Sigmoid colon (tissue), 7 donors: ENCODE data around the gene LMNTD2. TPM values are rescaled to one million over a fixed set of nuclear protein-coding genes. Genes with fewer than 3 reads are reported as not detected.

Experiments
- DNase-seq: peaks from one replicate; pipeline ENCODE4 v3.0.0-alpha.2; 2019
- H3K27ac ChIP-seq, 4 donors: fragments of 200-600 bp; sonication (generic); one replicate each; pipeline ENCODE4 v1.5.1; 2016 to 2019; ENCODE audit warnings: mild to moderate bottlenecking in 1 of 4
- H3K27me3 ChIP-seq, 3 donors: fragments of 200-600 bp; sonication (generic); one replicate each; pipeline ENCODE4 v1.5.1; 2019; ENCODE audit warnings: mild to moderate bottlenecking in 1 of 3
- H3K36me3 ChIP-seq, 4 donors: fragments of 200-600 bp; sonication (generic); one replicate each; pipeline ENCODE4 v1.5.1; 2016 to 2019
- H3K4me1 ChIP-seq, 4 donors: fragments of 200-600 bp; sonication (generic); one replicate each; pipeline ENCODE4 v1.5.1; 2017 to 2019
- H3K4me3 ChIP-seq, 4 donors: fragments of 200-600 bp; sonication (generic); one replicate each; pipeline ENCODE4 v1.5.1; 2017 to 2019; ENCODE audit warnings: mild to moderate bottlenecking in 2 of 4, moderate library complexity in 1 of 4
- H3K9me3 ChIP-seq, 4 donors: fragments of 200-600 bp in 3 of 4; sonication (generic) in 3 of 4; one replicate each; pipeline versions ENCODE4 v1.5.1 to v1.6.1; 2013 to 2019
- CTCF ChIP-seq, 4 experiments: fragments of 450-650 bp in 3 of 4; fragments of 200-600 bp in 1 of 4; IDR thresholded peaks; one replicate each; pipeline ENCODE4 v1.5.1; 2016 to 2019; ENCODE audit warnings: antibody characterized with exemption in 4 of 4, mild to moderate bottlenecking in 3 of 4, moderate library complexity in 2 of 4
- EP300 ChIP-seq, 4 donors: sonication (generic); formaldehyde crosslinking; IDR thresholded peaks; one replicate each; pipeline ENCODE4 v1.6.1; 2017; ENCODE audit warnings: antibody characterized with exemption in 4 of 4
- POLR2A ChIP-seq, 2 donors: fragments of 450-650 bp; IDR thresholded peaks; one replicate each; pipeline ENCODE4 v1.6.1; 2016; ENCODE audit warnings: antibody characterized with exemption in 2 of 2, mild to moderate bottlenecking in 2 of 2, moderate library complexity in 2 of 2
- POLR2AphosphoS5 ChIP-seq, 4 donors: sonication (generic); formaldehyde crosslinking; IDR thresholded peaks; one replicate each; pipeline ENCODE4 v1.6.1; 2017; ENCODE audit warnings: antibody characterized with exemption in 4 of 4
- WGBS, 2 donors: extraction: QIAGEN DNeasy Blood & Tissue Kit; methylation state at CpG; one replicate each; pipeline ENCODE4 v1.1.7; 2013; 5-methylcytosine and 5-hydroxymethylcytosine counted together
- intact Hi-C: fragments of 100-400 bp; cut with DNase I; formaldehyde crosslinking; loops from one replicate; pipeline ENCODE4 v1.15.1; 2023
- polyA plus RNA-seq, 3 donors: library from polyadenylated mRNA; stranded (reverse); fragments of 200-250 nt; gene quantifications; one replicate each; pipeline ENCODE4 v1.2.3, GENCODE V29; 2013
- total RNA-seq, 4 donors: library from RNA; depleted of rRNA; stranded (reverse); fragments of >200 nt; gene quantifications; one replicate each; pipeline ENCODE4 v1.1.0, GENCODE V29; 2016
- donor health status: healthy with polysubstance abuse.
- donor health status: Bipolar disorder and iron deficiency.
- donor health status: healthy.

Gene LMNTD2
- total and polyA plus RNA-seq, 7 donors: 0.66 to 6.3 (median 1.3) TPM; not detected in 1

- 18 to 39% methylated on average over 36 of the region's 36 CpGs for WGBS, 2 donors
- intact Hi-C loops: loop anchor here (2.0 kb wide), 1 partner anchor 63 kb away; the partner anchor contains the start of gene RNH1
- peak overlapping the region; percentile 56 to 78 (median 62) for H3K4me3 ChIP-seq
Measured at GRCh38 chr11:569158-569885, 8.8 kb upstream of the LMNTD2 start.

GRCh38 chr11:568306-569157 is 8.0 kb upstream of the LMNTD2 start:
- peak overlapping the region; percentile 68 to 87 (median 76) for H3K27ac ChIP-seq
- no peak for TF ChIP-seq EP300 (IDR thresholded peaks at IDR 0.05)
- TF ChIP-seq POLR2AphosphoS5 (IDR thresholded peaks at IDR 0.05): peak in 3 of 4 donors; percentile 6 to 60 (median 57)
- no peaks in the 10 kb centered on the region for H3K36me3 ChIP-seq
- peak; percentile 96 for DNase-seq
- peaks cover 0 to 16% (median 14%) of the 10 kb centered on the region in 4 donors for H3K4me1 ChIP-seq
- H3K27me3 ChIP-seq: no peaks in the 10 kb centered on the region
- peak overlapping the region; percentile 56 to 78 (median 62) for H3K4me3 ChIP-seq
- H3K9me3 ChIP-seq: no peaks in the 10 kb centered on the region
- 1% methylated on average over 123 of the region's 123 CpGs for WGBS, 2 donors
- intact Hi-C loops: loop anchor here (2.0 kb wide), 1 partner anchor 62 kb away; the partner anchor contains the start of gene RNH1

More at GRCh38 chr11:569158-569885, 8.8 kb upstream of the LMNTD2 start:
- TF ChIP-seq EP300 (IDR thresholded peaks at IDR 0.05): no peak
- no peak for TF ChIP-seq CTCF (IDR thresholded peaks at IDR 0.05)
- no peak for TF ChIP-seq POLR2A (IDR thresholded peaks at IDR 0.05)
- no peak for TF ChIP-seq POLR2AphosphoS5 (IDR thresholded peaks at IDR 0.05)
- Histone ChIP-seq H3K27ac (peak overlapping the region; percentile 68 to 87 (median 76)), H3K4me1 (peaks cover 0 to 18% (median 16%) of the 10 kb centered on the region in 4 donors), H3K27me3 (peaks cover 0 to under 1% (median 0%) of the 10 kb centered on the region in 3 donors), H3K9me3 (no peaks in the 10 kb centered on the region), H3K36me3 (no peaks in the 10 kb centered on the region)
- no peak for DNase-seq

- no peaks in the 10 kb centered on the region for H3K9me3 ChIP-seq
- DNase-seq: no peak
- H3K27me3 ChIP-seq: no peaks in the 10 kb centered on the region
- 15 to 27% methylated on average over 41 of the region's 41 CpGs for WGBS, 2 donors
- TF ChIP-seq POLR2AphosphoS5 (IDR thresholded peaks at IDR 0.05): no peak
- no peak for TF ChIP-seq POLR2A (IDR thresholded peaks at IDR 0.05)
- no peak for TF ChIP-seq EP300 (IDR thresholded peaks at IDR 0.05)
- TF ChIP-seq CTCF (IDR thresholded peaks at IDR 0.05): no peak
- intact Hi-C loops: loop anchor here (2.0 kb wide), 1 partner anchor 61 kb away; the partner anchor contains the start of gene RNH1
- peaks cover 0 to 16% (median 14%) of the 10 kb centered on the region in 4 donors for H3K4me1 ChIP-seq
- H3K4me3 ChIP-seq: peak overlapping the region; percentile 37 to 78 (median 62)
- no peaks in the 10 kb centered on the region for H3K36me3 ChIP-seq
- H3K27ac ChIP-seq: peak overlapping the region; percentile 68 to 87 (median 76)
Measured at GRCh38 chr11:567629-568292, 7.2 kb upstream of the LMNTD2 start.

- H3K27ac ChIP-seq: peak overlapping the region in 3 of 4 donors; percentile 68 to 87 (median 79)
- no peak overlapping the region for H3K4me3 ChIP-seq
- 82 to 92% methylated on average over 18 of the region's 18 CpGs for WGBS, 2 donors
- H3K9me3 ChIP-seq: no peaks in the 10 kb centered on the region
- no peaks in the 10 kb centered on the region for H3K36me3 ChIP-seq
- H3K4me1 ChIP-seq: peaks cover 0 to 16% (median 14%) of the 10 kb centered on the region in 4 donors
- H3K27me3 ChIP-seq: no peaks in the 10 kb centered on the region
- intact Hi-C loops: no loop called here
- DNase-seq: no peak
- TF ChIP-seq POLR2AphosphoS5 (IDR thresholded peaks at IDR 0.05) (no peak), POLR2A (IDR thresholded peaks at IDR 0.05) (no peak), CTCF (IDR thresholded peaks at IDR 0.05) (no peak), EP300 (IDR thresholded peaks at IDR 0.05) (no peak)
Measured at GRCh38 chr11:567011-567628, 6.6 kb upstream of the LMNTD2 start.
